HG03159 (cell line): ENCODE measurements around the gene TRIM44.
"Not testable (repeated sequence)": the region's sequence is repeated elsewhere in the genome, so short reads cannot be mapped to it uniquely, and the experiment has no call there.

Experiments used
- ATAC-seq: cut with Tn5 transposase; IDR thresholded peaks from one replicate; pipeline ENCODE4 v1.9.1; 2021; ENCODE audit warnings: mild to moderate bottlenecking, moderate library complexity; ENCODE audit not compliant: unreplicated experiment

TRIM44 gene

GRCh38 chr11:35750315-35750714 is 87.7 kb downstream of the TRIM44 start:
- ATAC-seq, result no peak

GRCh38 chr11:35750981-35751663 is 88.5 kb downstream of the TRIM44 start:
- no peak for ATAC-seq

GRCh38 chr11:35751664-35752061 is 89.1 kb downstream of the TRIM44 start:
- ATAC-seq, result no peak

- ATAC-seq, result no peak
Observed at GRCh38 chr11:35752115-35752514, 89.5 kb downstream of the TRIM44 start.

GRCh38 chr11:35753573-35753972 is 91.0 kb downstream of the TRIM44 start:
- ATAC-seq, result not testable (repeated sequence)

GRCh38 chr11:35759951-35760350 is 97.4 kb downstream of the TRIM44 start:
- not testable (repeated sequence) for ATAC-seq

- no peak for ATAC-seq
Observed at GRCh38 chr11:35761899-35762298, 99.3 kb downstream of the TRIM44 start.

- no peak for ATAC-seq
Observed at GRCh38 chr11:35763301-35763700, 100.7 kb downstream of the TRIM44 start.

GRCh38 chr11:35763765-35764164 is 101.2 kb downstream of the TRIM44 start:
- no peak for ATAC-seq

- ATAC-seq, result no peak
Observed at GRCh38 chr11:35764417-35764816, 101.8 kb downstream of the TRIM44 start.

- no peak for ATAC-seq
Observed at GRCh38 chr11:35765211-35765610, 102.6 kb downstream of the TRIM44 start.

GRCh38 chr11:35766651-35767050 is 104.1 kb downstream of the TRIM44 start:
- no peak for ATAC-seq

GRCh38 chr11:35770425-35770824 is 107.8 kb downstream of the TRIM44 start:
- not testable (repeated sequence) for ATAC-seq

- no peak for ATAC-seq
Observed at GRCh38 chr11:35771722-35772121, 109.1 kb downstream of the TRIM44 start.

- ATAC-seq, result not testable (repeated sequence)
Observed at GRCh38 chr11:35777241-35777640, 114.7 kb downstream of the TRIM44 start.

GRCh38 chr11:35778943-35779342 is 116.4 kb downstream of the TRIM44 start:
- not testable (repeated sequence) for ATAC-seq

GRCh38 chr11:35779409-35779808 is 116.8 kb downstream of the TRIM44 start:
- no peak for ATAC-seq

GRCh38 chr11:35780951-35781860 is 118.6 kb downstream of the TRIM44 start:
- no peak for ATAC-seq

GRCh38 chr11:35781861-35782470 is 119.4 kb downstream of the TRIM44 start:
- ATAC-seq, result no peak

GRCh38 chr11:35783809-35784208 is 121.2 kb downstream of the TRIM44 start:
- ATAC-seq, result no peak

- no peak for ATAC-seq
Observed at GRCh38 chr11:35784699-35785098, 122.1 kb downstream of the TRIM44 start.
